Heart right ventricle (tissue), 16 donors: ENCODE results near the gene CISD1. TPM values are rescaled to one million over a fixed set of nuclear protein-coding genes. Genes with fewer than 3 reads are reported as not detected.

Source experiments
- ATAC-seq, 8 donors: fragments of 200-7000 bp; cut with Tn5 transposase; one replicate each; pipeline ENCODE4 v1.9.1; 2020; ENCODE audit warnings: mild to moderate bottlenecking in 8 of 8, moderate library complexity in 8 of 8, moderate number of reproducible peaks in 1 of 8
- DNase-seq, 2 donors: peaks; one replicate each; pipeline ENCODE4 v3.0.0-alpha.2; 2020
- H3K27ac ChIP-seq, 10 donors: fragments of 200-600 bp; sonication (generic) in 2 of 10; one replicate each; pipeline versions ENCODE4 v1.5.0 to v1.8.0; 2020 to 2022; ENCODE audit warnings: mild to moderate bottlenecking in 3 of 10
- H3K27me3 ChIP-seq, 7 donors: fragments of 200-600 bp; one replicate each; pipeline ENCODE4 v1.8.0; 2021 to 2022; ENCODE audit warnings: mild to moderate bottlenecking in 2 of 7
- H3K36me3 ChIP-seq, 9 donors: fragments of 200-600 bp; sonication (generic) in 1 of 9; one replicate each; pipeline versions ENCODE4 v1.5.0 to v1.8.0; 2020 to 2022; ENCODE audit warnings: mild to moderate bottlenecking in 2 of 9
- H3K4me1 ChIP-seq, 9 donors: fragments of 200-600 bp; sonication (generic) in 1 of 9; one replicate each; pipeline versions ENCODE4 v1.5.0 to v1.8.0; 2020 to 2022; ENCODE audit warnings: mild to moderate bottlenecking in 4 of 9
- H3K4me3 ChIP-seq, 10 donors: fragments of 200-600 bp; sonication (generic) in 2 of 10; one replicate each; pipeline versions ENCODE4 v1.5.0 to v1.8.0; 2020 to 2022; ENCODE audit warnings: mild to moderate bottlenecking in 7 of 10, moderate library complexity in 2 of 10
- H3K9me3 ChIP-seq, 11 donors: fragments of 200-600 bp in 10 of 11; sonication (generic) in 2 of 11; one replicate each; pipeline versions ENCODE4 v1.5.0 to v1.8.0; 2013 to 2022; ENCODE audit warnings: mild to moderate bottlenecking in 2 of 11, control low read depth in 1 of 11, moderate library complexity in 1 of 11
- CTCF ChIP-seq, 9 donors: fragments of 200-600 bp; sonication (generic) in 2 of 9; IDR thresholded peaks; one replicate each; pipeline versions ENCODE4 v1.5.0 to v1.8.0; 2021 to 2022; ENCODE audit warnings: antibody characterized with exemption in 9 of 9, mild to moderate bottlenecking in 5 of 9, moderate library complexity in 1 of 9
- WGBS, 2 donors: extraction: QIAGEN DNeasy Blood & Tissue Kit; methylation state at CpG; one replicate each; pipeline ENCODE4 v1.1.7; 2013; ENCODE audit warnings: inconsistent platforms in 1 of 2; 5-methylcytosine and 5-hydroxymethylcytosine counted together
- intact Hi-C, 10 donors: fragments of 100-400 bp; cut with DNase I; formaldehyde crosslinking; loops; one replicate each; pipeline versions ENCODE4 v1.11.1 to v1.14.2; 2022
- polyA plus RNA-seq, 2 donors: library from polyadenylated mRNA; stranded (reverse); fragments of 200-250 nt; gene quantifications; one replicate each; pipeline ENCODE4 v1.2.3, GENCODE V29; 2013
- total RNA-seq, 10 donors: library from RNA; stranded (reverse); fragmentation: NEBNext Ultra II Directional in 3 of 10; extraction: Animal tissue kit (Norgen Biotek cat#: 25700) in 3 of 10; gene quantifications; one replicate each; pipeline versions ENCODE4 v1.2.1 to v1.2.4, GENCODE V29; 2021 to 2023
- donor health status: Arrhythmogenic right ventricular cardiomyopathy.
- donor health status: ischemic (EF 13 %, LVEDD 7.1; RV severe dilation, severe dysfunction).
- donor health status: healthy with polysubstance abuse.
- donor health status: DM: no; HTN: yes; CAD: no.
- donor health status: DM: no; HTN: no; CAD: no.
- donor health status: ischemic (EF 25% LVEDD 6.9; RV normal size, moderate dysfunction).
- donor health status: ischemic (EF 25% LVEDD 5.7; RV mildly dilated, moderate dysfunction).
- donor health status: healthy.
- donor health status: DM: yes; HTN: yes; CAD: no.
- donor health status: Ischemic cardiomyopathy.
- donor health status: ischemic (EF 35%, LVEDD 5.7; RV mildly dilated, moderate dysfunction).
- donor health status: nonischemic (EF 11% LVEDD 7.7; RV severe dilation, severe dysfunction).
- donor health status: DM: yes; HTN: yes; CAD: no.
- donor health status: PGD.
- donor health status: ischemic (EF 29% LVEDD 5.4; RV normal size, mild dysfunction).
- donor health status: nonischemic (EF 23%, LVEDD 6.1; RV moderate dilation, normal function).

CISD1 gene
- total and polyA plus RNA-seq, 12 donors: 34.4 to 204 (median 173) TPM

- ATAC-seq (peak in 2 of 8 donors; percentile 63 to 66), DNase-seq (no peak)
- TF ChIP-seq CTCF (IDR thresholded peaks at IDR 0.05): no peak
- Histone ChIP-seq H3K27me3 (no peaks in the 10 kb centered on the region), H3K4me1 (peaks cover 0 to 30% (median 19%) of the 10 kb centered on the region in 9 donors), H3K9me3 (no peaks in the 10 kb centered on the region), H3K27ac (peak overlapping the region in 3 of 10 donors; percentile 10 to 17 (median 16)), H3K36me3 (peaks cover 0 to 34% (median 16%) of the 10 kb centered on the region in 9 donors), H3K4me3 (no peak overlapping the region)
- intact Hi-C loops: no loop called here
Observed at GRCh38 chr10:58275908-58276307, 6.9 kb downstream of the CISD1 start.

GRCh38 chr10:58278274-58278961 is 9.5 kb downstream of the CISD1 start:
- no peak for TF ChIP-seq CTCF (IDR thresholded peaks at IDR 0.05)
- 84 to 89% methylated on average over 7 of the region's 7 CpGs for WGBS, 2 donors
- Histone ChIP-seq H3K4me3 (no peak overlapping the region), H3K9me3 (no peaks in the 10 kb centered on the region), H3K27me3 (no peaks in the 10 kb centered on the region), H3K27ac (no peak overlapping the region), H3K4me1 (peaks cover 0 to 40% (median 17%) of the 10 kb centered on the region in 9 donors), H3K36me3 (peaks cover 0 to 34% (median 16%) of the 10 kb centered on the region in 9 donors)
- no peak for ATAC-seq
- no peak for DNase-seq
- intact Hi-C loops: no loop called here

GRCh38 chr10:58278962-58279307 is 10.0 kb downstream of the CISD1 start:
- peaks cover 0 to 34% (median 16%) of the 10 kb centered on the region in 9 donors for H3K36me3 ChIP-seq
- ATAC-seq (no peak), DNase-seq (no peak)
- H3K4me3 ChIP-seq: no peak overlapping the region
- intact Hi-C loops: no loop called here
- no peak overlapping the region for H3K27ac ChIP-seq
- no peaks in the 10 kb centered on the region for H3K9me3 ChIP-seq
- peaks cover 0 to 39% (median 17%) of the 10 kb centered on the region in 9 donors for H3K4me1 ChIP-seq
- H3K27me3 ChIP-seq: no peaks in the 10 kb centered on the region
- TF ChIP-seq CTCF (IDR thresholded peaks at IDR 0.05): no peak
- 57 to 67% methylated on average over 1 of the region's 1 CpG for WGBS, 2 donors

GRCh38 chr10:58280477-58280876 is 11.5 kb downstream of the CISD1 start:
- no peak for TF ChIP-seq CTCF (IDR thresholded peaks at IDR 0.05)
- Histone ChIP-seq H3K36me3 (peaks cover 0 to 34% (median 16%) of the 10 kb centered on the region in 9 donors), H3K9me3 (no peaks in the 10 kb centered on the region), H3K27me3 (no peaks in the 10 kb centered on the region), H3K4me1 (peaks cover 0 to 25% (median 7%) of the 10 kb centered on the region in 9 donors), H3K4me3 (no peak overlapping the region), H3K27ac (no peak overlapping the region)
- intact Hi-C loops: no loop called here
- no peak for DNase-seq
- ATAC-seq: no peak
- 92 to 95% methylated on average over 3 of the region's 3 CpGs for WGBS, 2 donors
